Tibial nerve (tissue), 4 donors: ENCODE measurements around the gene B9D1.

Experiments used
- EP300 ChIP-seq, 2 donors: sonication (generic); formaldehyde crosslinking; IDR thresholded peaks; one replicate each; pipeline ENCODE4 v1.6.1; 2017; ENCODE audit warnings: antibody characterized with exemption in 2 of 2, mild to moderate bottlenecking in 1 of 2
- POLR2A ChIP-seq, 2 donors: fragments of 450-650 bp; IDR thresholded peaks; one replicate each; pipeline ENCODE4 v1.6.1; 2017; ENCODE audit warnings: antibody characterized with exemption in 2 of 2, mild to moderate bottlenecking in 2 of 2, moderate library complexity in 2 of 2
- TF ChIP-seq, protein P1 (sequence below), 5 experiments: fragments of 200-600 bp in 3 of 5; fragments of 450-650 bp in 2 of 5; sonication (generic) in 3 of 5; IDR thresholded peaks; one replicate each; pipeline ENCODE4 v1.5.1; 2016 to 2019; ENCODE audit warnings: antibody characterized with exemption in 5 of 5, mild to moderate bottlenecking in 3 of 5, moderate library complexity in 2 of 5

DNA sequence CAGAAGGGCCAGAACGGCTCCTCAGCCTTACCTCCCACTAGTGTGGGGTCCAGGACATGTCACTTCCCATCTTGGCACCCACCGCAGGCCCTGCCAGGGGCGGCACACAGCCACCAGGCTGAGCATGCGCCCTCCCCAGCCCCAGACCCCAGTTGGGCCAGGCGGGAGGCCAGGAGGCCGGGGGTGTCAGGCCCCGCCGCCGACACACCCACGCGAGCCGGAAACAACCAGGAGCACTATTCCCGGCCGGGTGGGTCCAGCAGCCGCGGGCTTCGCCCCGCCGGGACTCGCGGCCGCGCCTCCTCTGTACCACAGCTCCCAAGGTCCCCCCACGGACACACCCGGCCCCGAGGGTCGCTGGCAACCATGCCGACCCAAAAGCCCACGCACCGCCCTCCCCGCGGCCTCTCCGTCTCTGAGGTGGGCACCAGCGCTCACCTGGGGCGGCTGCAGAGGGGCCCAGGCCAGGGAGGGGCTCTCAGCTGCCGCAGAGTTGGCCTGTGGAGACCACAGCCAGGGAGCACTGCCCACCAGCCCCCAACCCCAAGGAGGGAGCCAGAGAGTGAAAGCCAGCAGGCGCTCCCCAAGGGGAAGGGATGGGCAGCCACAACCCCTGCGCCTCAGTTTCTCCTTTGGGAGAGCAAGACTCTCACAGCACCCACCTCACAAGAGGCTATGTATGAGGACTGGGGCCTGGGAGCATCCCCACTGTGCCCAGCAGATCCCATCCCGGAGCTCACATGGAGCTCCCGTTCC, 18.0 kb downstream of the B9D1 start:
- TF ChIP-seq, protein P1, sequence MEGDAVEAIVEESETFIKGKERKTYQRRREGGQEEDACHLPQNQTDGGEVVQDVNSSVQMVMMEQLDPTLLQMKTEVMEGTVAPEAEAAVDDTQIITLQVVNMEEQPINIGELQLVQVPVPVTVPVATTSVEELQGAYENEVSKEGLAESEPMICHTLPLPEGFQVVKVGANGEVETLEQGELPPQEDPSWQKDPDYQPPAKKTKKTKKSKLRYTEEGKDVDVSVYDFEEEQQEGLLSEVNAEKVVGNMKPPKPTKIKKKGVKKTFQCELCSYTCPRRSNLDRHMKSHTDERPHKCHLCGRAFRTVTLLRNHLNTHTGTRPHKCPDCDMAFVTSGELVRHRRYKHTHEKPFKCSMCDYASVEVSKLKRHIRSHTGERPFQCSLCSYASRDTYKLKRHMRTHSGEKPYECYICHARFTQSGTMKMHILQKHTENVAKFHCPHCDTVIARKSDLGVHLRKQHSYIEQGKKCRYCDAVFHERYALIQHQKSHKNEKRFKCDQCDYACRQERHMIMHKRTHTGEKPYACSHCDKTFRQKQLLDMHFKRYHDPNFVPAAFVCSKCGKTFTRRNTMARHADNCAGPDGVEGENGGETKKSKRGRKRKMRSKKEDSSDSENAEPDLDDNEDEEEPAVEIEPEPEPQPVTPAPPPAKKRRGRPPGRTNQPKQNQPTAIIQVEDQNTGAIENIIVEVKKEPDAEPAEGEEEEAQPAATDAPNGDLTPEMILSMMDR (IDR thresholded peaks at IDR 0.05): no peak
- TF ChIP-seq EP300 (IDR thresholded peaks at IDR 0.05) (no peak), POLR2A (IDR thresholded peaks at IDR 0.05) (no peak)
